ENCODE measurements around the gene UNC5A.

The UNC5A gene

GRCh38 chr5:176846335-176847140, 36.2 kb downstream of the UNC5A start:
- no peak for DNase-seq (ENCODE audit: low read depth)

GRCh38 chr5:176847148-176847547, 36.8 kb downstream of the UNC5A start:
- DNase-seq (ENCODE audit: low read depth) = no peak

GRCh38 chr5:176847726-176848290, 37.4 kb downstream of the UNC5A start:
- DNase-seq (ENCODE audit: low read depth) = no peak

- DNase-seq (ENCODE audit: low read depth) = no peak
Observed at GRCh38 chr5:176848651-176849050, 38.3 kb downstream of the UNC5A start.

GRCh38 chr5:176849611-176850227, 39.4 kb downstream of the UNC5A start:
- no peak for DNase-seq (ENCODE audit: low read depth)

GRCh38 chr5:176850371-176851245, 40.2 kb downstream of the UNC5A start:
- DNase-seq (ENCODE audit: low read depth) = no peak

- no peak for DNase-seq (ENCODE audit: low read depth)
Observed at GRCh38 chr5:176851380-176851779, 41.0 kb downstream of the UNC5A start.

GRCh38 chr5:176851871-176852658, 41.7 kb downstream of the UNC5A start:
- DNase-seq (ENCODE audit: low read depth) = no peak

GRCh38 chr5:176853151-176853778, 42.9 kb downstream of the UNC5A start:
- no peak for DNase-seq (ENCODE audit: low read depth)

GRCh38 chr5:176854164-176854563, 43.8 kb downstream of the UNC5A start:
- no peak for DNase-seq (ENCODE audit: low read depth)

- DNase-seq (ENCODE audit: low read depth) = no peak
Observed at GRCh38 chr5:176855598-176855997, 45.2 kb downstream of the UNC5A start.

- no peak for DNase-seq (ENCODE audit: low read depth)
Observed at GRCh38 chr5:176856746-176857145, 46.4 kb downstream of the UNC5A start.

GRCh38 chr5:176857216-176857893, 47.0 kb downstream of the UNC5A start:
- no peak for DNase-seq (ENCODE audit: low read depth)

- DNase-seq (ENCODE audit: low read depth) = no peak
Observed at GRCh38 chr5:176857894-176858273, 47.5 kb downstream of the UNC5A start.

GRCh38 chr5:176859916-176860315, 49.6 kb downstream of the UNC5A start:
- DNase-seq (ENCODE audit: low read depth) = no peak

GRCh38 chr5:176860381-176860780, 50.0 kb downstream of the UNC5A start:
- no peak for DNase-seq (ENCODE audit: low read depth)

GRCh38 chr5:176861276-176861675, 50.9 kb downstream of the UNC5A start:
- DNase-seq (ENCODE audit: low read depth) = no peak

- DNase-seq (ENCODE audit: low read depth) = no peak
Observed at GRCh38 chr5:176862330-176862995, 52.1 kb downstream of the UNC5A start.

- DNase-seq (ENCODE audit: low read depth) = no peak
Observed at GRCh38 chr5:176863041-176863764, 52.8 kb downstream of the UNC5A start.

Data from stimulated activated CD4-positive, alpha-beta T cell treated with anti-CD3 and anti-CD28 coated beads, Interleukin-2, amount 100 ng/mL, for 4 hours (primary cell).